Measurements from ENCODE around the gene BTBD9. TPM values are rescaled to one million over a fixed set of nuclear protein-coding genes. Genes with fewer than 3 reads are reported as not detected.

BTBD9 gene
- total and polyA plus RNA-seq, 2 donors (not counting 1 experiment from before 2014, with no cell fraction given), result 4.1 to 48.9 TPM

DNA sequence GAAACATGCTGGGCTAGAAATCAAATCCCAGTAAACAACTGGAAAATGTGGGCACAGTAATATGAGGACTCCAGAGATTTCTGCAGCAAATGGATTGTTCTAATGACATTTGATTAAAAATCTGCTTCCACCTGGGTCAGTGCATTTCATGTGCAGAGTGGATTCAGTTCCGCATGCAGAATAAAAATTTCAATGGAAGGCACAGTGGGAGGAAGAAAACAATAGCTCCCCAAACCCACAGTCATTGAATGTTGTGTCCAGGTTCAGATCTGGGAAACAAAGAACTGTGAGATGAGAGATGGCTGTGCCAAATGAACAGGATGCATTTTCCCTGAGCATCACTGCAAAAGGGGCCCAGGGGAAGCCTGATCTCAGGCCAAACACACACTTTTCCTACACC, 403.1 kb downstream of the BTBD9 start:
- Mint-ChIP-seq H3K4me3 (no peak overlapping the region), H3K27me3 (no peaks in the 10 kb centered on the region), H3K4me1 (peaks cover 44% of the 10 kb centered on the region), H3K27ac (no peak overlapping the region), H3K9me3 (ENCODE audit: insufficient read depth) (no peaks in the 10 kb centered on the region)
- ChIA-PET CTCF (no interaction called here), POLR2A (interaction anchor here (0.5 kb wide), 1 partner anchor 414 kb away, joined by 3 read pairs; no protein-coding TSS in a partner anchor)
- H4K20me1 ChIP-seq (ENCODE audit: control insufficient read depth, insufficient read depth, low read length, poor library complexity, severe bottlenecking), result no peaks in the 10 kb centered on the region
- 80% methylated on average over 1 of the region's 1 CpG for WGBS (ENCODE audit: insufficient coverage)
- no peaks in the 10 kb centered on the region for H3K79me2 ChIP-seq (ENCODE audit: control insufficient read depth, insufficient read depth, low read length)
- intact Hi-C loops (cut with micrococcal nuclease), result no loop called here
- peaks cover 13 to 14% of the 10 kb centered on the region in 2 donors for H3K4me1 ChIP-seq (ENCODE audit: control insufficient read depth in 2 of 2, insufficient read depth in 2 of 2, low read length in 2 of 2)
- DNase-seq (no peak), ATAC-seq (ENCODE audit: low read depth) (no peak)
- H3K27ac ChIP-seq (ENCODE audit: low read length in 2 of 2), result no peak overlapping the region
- H3K27me3 ChIP-seq (replicated peaks in 1 of 4; ENCODE audit: control extremely low read depth in 1 of 4, control insufficient read depth in 3 of 4, insufficient read depth in 4 of 4, low read length in 3 of 4), result no peaks in the 10 kb centered on the region
- H3K36me3 ChIP-seq (replicated peaks in 1 of 2; ENCODE audit: control extremely low read depth in 1 of 2, control insufficient read depth in 1 of 2, extremely low read depth in 1 of 2, insufficient read depth in 2 of 2, low read length in 1 of 2), result no peaks in the 10 kb centered on the region
- TF ChIP-seq CTCF (IDR thresholded peaks at IDR 0.05) (no peak), EZH2 (IDR thresholded peaks at IDR 0.05; ENCODE audit: borderline replicate concordance, insufficient read depth, low read depth, low read length, poor library complexity, severe bottlenecking) (no peak)
- H3K9me3 ChIP-seq (ENCODE audit: control extremely low read depth in 1 of 3, control insufficient read depth in 2 of 3, insufficient read depth in 1 of 3, low read length in 2 of 3), result no peaks in the 10 kb centered on the region
- no peak overlapping the region for H2AFZ ChIP-seq (ENCODE audit: insufficient read depth, low read depth, low read length, poor library complexity, severe bottlenecking)
- H3K4me2 ChIP-seq (replicated peaks; ENCODE audit: low read depth, low read length, poor library complexity, severe bottlenecking), result no peak overlapping the region
- H3K4me3 ChIP-seq (ENCODE audit: control extremely low read depth in 1 of 5, extremely low read depth in 1 of 5, insufficient read depth in 1 of 5, low read depth in 2 of 5, low read length in 4 of 5), result no peak overlapping the region
- H3K9ac ChIP-seq (ENCODE audit: low read length), result no peak overlapping the region

GRCh38 chr6:38234934-38235682, 404.6 kb downstream of the BTBD9 start:
- TF ChIP-seq EZH2 (IDR thresholded peaks at IDR 0.05; ENCODE audit: borderline replicate concordance, insufficient read depth, low read depth, low read length, poor library complexity, severe bottlenecking), result no peak
- TF ChIP-seq CTCF (IDR thresholded peaks at IDR 0.05), result no peak
- ATAC-seq (ENCODE audit: low read depth) (no peak), DNase-seq (no peak)
- no peaks in the 10 kb centered on the region for H3K27me3 ChIP-seq (replicated peaks in 1 of 4; ENCODE audit: control extremely low read depth in 1 of 4, control insufficient read depth in 3 of 4, insufficient read depth in 4 of 4, low read length in 3 of 4)
- peak overlapping the region; percentile 2 for H3K4me2 ChIP-seq (replicated peaks; ENCODE audit: low read depth, low read length, poor library complexity, severe bottlenecking)
- Mint-ChIP-seq H3K27me3 (no peaks in the 10 kb centered on the region), H3K27ac (peak overlapping the region; percentile 55), H3K9me3 (ENCODE audit: insufficient read depth) (no peaks in the 10 kb centered on the region), H3K4me3 (no peak overlapping the region), H3K4me1 (peaks cover 36% of the 10 kb centered on the region)
- no peaks in the 10 kb centered on the region for H3K79me2 ChIP-seq (ENCODE audit: control insufficient read depth, insufficient read depth, low read length)
- no peak overlapping the region for H3K9ac ChIP-seq (ENCODE audit: low read length)
- H2AFZ ChIP-seq (ENCODE audit: insufficient read depth, low read depth, low read length, poor library complexity, severe bottlenecking), result no peak overlapping the region
- ChIA-PET CTCF (interaction anchor here (1.1 kb wide), 1 partner anchor 15 kb away, joined by 4 read pairs; no protein-coding TSS in a partner anchor), POLR2A (no interaction called here)
- no peaks in the 10 kb centered on the region for H3K36me3 ChIP-seq (replicated peaks in 1 of 2; ENCODE audit: control extremely low read depth in 1 of 2, control insufficient read depth in 1 of 2, extremely low read depth in 1 of 2, insufficient read depth in 2 of 2, low read length in 1 of 2)
- H3K9me3 ChIP-seq (ENCODE audit: control extremely low read depth in 1 of 3, control insufficient read depth in 2 of 3, insufficient read depth in 1 of 3, low read length in 2 of 3), result no peaks in the 10 kb centered on the region
- H3K27ac ChIP-seq (ENCODE audit: low read length in 2 of 2), result no peak overlapping the region
- peaks cover 12 to 13% of the 10 kb centered on the region in 2 donors for H3K4me1 ChIP-seq (ENCODE audit: control insufficient read depth in 2 of 2, insufficient read depth in 2 of 2, low read length in 2 of 2)
- intact Hi-C loops (cut with micrococcal nuclease), result no loop called here
- H3K4me3 ChIP-seq (ENCODE audit: control extremely low read depth in 1 of 5, extremely low read depth in 1 of 5, insufficient read depth in 1 of 5, low read depth in 2 of 5, low read length in 4 of 5), result no peak overlapping the region
- 78% methylated on average over 1 of the region's 4 CpGs for WGBS (ENCODE audit: insufficient coverage)
- H4K20me1 ChIP-seq (ENCODE audit: control insufficient read depth, insufficient read depth, low read length, poor library complexity, severe bottlenecking), result no peaks in the 10 kb centered on the region

Measured in B cell (primary cell).